ENCODE measurements around the gene STIM1.
"Not testable (repeated sequence)": the region's sequence is repeated elsewhere in the genome, so short reads cannot be mapped to it uniquely, and the experiment has no call there.

The STIM1 gene

GRCh38 chr11:4027746-4028145 is 172.3 kb downstream of the STIM1 start:
- no peak for DNase-seq (ENCODE audit: low read depth)

- no peak for DNase-seq (ENCODE audit: low read depth)
These were observed 174.7 kb downstream of the STIM1 start for GRCh38 chr11:4030197-4030596.

- no peak for DNase-seq (ENCODE audit: low read depth)
These were observed 176.6 kb downstream of the STIM1 start for GRCh38 chr11:4032097-4032496.

- DNase-seq (ENCODE audit: low read depth): no peak
These were observed 180.5 kb downstream of the STIM1 start for GRCh38 chr11:4035985-4036384.

- no peak for DNase-seq (ENCODE audit: low read depth)
These were observed 183.5 kb downstream of the STIM1 start for GRCh38 chr11:4039011-4039410.

- DNase-seq (ENCODE audit: low read depth): no peak
These were observed 185.0 kb downstream of the STIM1 start for GRCh38 chr11:4040461-4040860.

- DNase-seq (ENCODE audit: low read depth): no peak
These were observed 186.4 kb downstream of the STIM1 start for GRCh38 chr11:4041731-4042391.

GRCh38 chr11:4044976-4045646 is 189.6 kb downstream of the STIM1 start:
- no peak for DNase-seq (ENCODE audit: low read depth)

GRCh38 chr11:4048340-4048739 is 192.9 kb downstream of the STIM1 start:
- no peak for DNase-seq (ENCODE audit: low read depth)

GRCh38 chr11:4049006-4049405 is 193.5 kb downstream of the STIM1 start:
- DNase-seq (ENCODE audit: low read depth): no peak

GRCh38 chr11:4050138-4050537 is 194.7 kb downstream of the STIM1 start:
- no peak for DNase-seq (ENCODE audit: low read depth)

- DNase-seq (ENCODE audit: low read depth): not testable (repeated sequence)
These were observed 197.7 kb downstream of the STIM1 start for GRCh38 chr11:4053200-4053599.

GRCh38 chr11:4054643-4055042 is 199.2 kb downstream of the STIM1 start:
- no peak for DNase-seq (ENCODE audit: low read depth)

GRCh38 chr11:4059424-4059823 is 204.0 kb downstream of the STIM1 start:
- no peak for DNase-seq (ENCODE audit: low read depth)

GRCh38 chr11:4060182-4060923 is 204.9 kb downstream of the STIM1 start:
- no peak for DNase-seq (ENCODE audit: low read depth)

GRCh38 chr11:4061700-4062099 is 206.2 kb downstream of the STIM1 start:
- no peak for DNase-seq (ENCODE audit: low read depth)

GRCh38 chr11:4063348-4063747 is 207.9 kb downstream of the STIM1 start:
- DNase-seq (ENCODE audit: low read depth): no peak

- DNase-seq (ENCODE audit: low read depth): no peak
These were observed 209.0 kb downstream of the STIM1 start for GRCh38 chr11:4064278-4064955.

GRCh38 chr11:4065086-4065485 is 209.6 kb downstream of the STIM1 start:
- DNase-seq (ENCODE audit: low read depth): no peak

GRCh38 chr11:4065601-4066377 is 210.3 kb downstream of the STIM1 start:
- no peak for DNase-seq (ENCODE audit: low read depth)

- DNase-seq (ENCODE audit: low read depth): no peak
These were observed 211.4 kb downstream of the STIM1 start for GRCh38 chr11:4066910-4067309.

GRCh38 chr11:4068962-4069361 is 213.5 kb downstream of the STIM1 start:
- DNase-seq (ENCODE audit: low read depth): no peak

Data from HS-5 (cell line).